Transverse colon (tissue), 4 donors: ENCODE measurements around the gene CD300A. TPM values are rescaled to one million over a fixed set of nuclear protein-coding genes. Genes with fewer than 3 reads are reported as not detected.
"Not testable (repeated sequence)": the region's sequence is repeated elsewhere in the genome, so short reads cannot be mapped to it uniquely, and the experiment has no call there.

ENCODE experiments used
- DNase-seq: peaks from one replicate; pipeline ENCODE4 v3.0.0-alpha.2; 2019
- H3K27ac ChIP-seq, 4 donors: fragments of 200-600 bp; sonication (generic); 2 replicates each; pipeline ENCODE4 v1.5.1; 2016 to 2018; ENCODE audit warnings: inconsistent platforms in 4 of 4
- H3K27me3 ChIP-seq: fragments of 200-600 bp; sonication (generic); 2 replicates; pipeline ENCODE4 v1.5.1; 2017; ENCODE audit warnings: inconsistent platforms
- H3K36me3 ChIP-seq, 4 donors: fragments of 200-600 bp; sonication (generic); 2 replicates each; pipeline ENCODE4 v1.5.1; 2017 to 2019; ENCODE audit warnings: inconsistent platforms in 4 of 4
- H3K4me1 ChIP-seq, 4 donors: fragments of 200-600 bp; sonication (generic); 2 replicates each; pipeline ENCODE4 v1.5.1; 2017 to 2020; ENCODE audit warnings: inconsistent platforms in 4 of 4
- H3K4me3 ChIP-seq, 4 donors: fragments of 200-600 bp; sonication (generic); 1 replicate in 1 of 4; 2 replicates in 3 of 4; pipeline versions ENCODE4 v1.5.1 to v1.6.1; 2017 to 2019; ENCODE audit warnings: inconsistent platforms in 4 of 4
- H3K9me3 ChIP-seq, 2 donors: fragments of 200-600 bp; sonication (generic); 2 replicates each; pipeline ENCODE4 v1.5.1; 2017 to 2019; ENCODE audit warnings: inconsistent platforms in 2 of 2
- CTCF ChIP-seq, 5 experiments: fragments of 200-600 bp in 3 of 5; fragments of 450-650 bp in 2 of 5; sonication (generic) in 3 of 5; IDR thresholded peaks; 1 replicate in 2 of 5; 2 replicates in 3 of 5; pipeline ENCODE4 v1.5.1; 2016 to 2017; ENCODE audit warnings: antibody characterized with exemption in 5 of 5, inconsistent platforms in 3 of 5, mild to moderate bottlenecking in 2 of 5, moderate library complexity in 1 of 5
- EP300 ChIP-seq: sonication (generic); formaldehyde crosslinking; IDR thresholded peaks from one replicate; pipeline ENCODE4 v1.6.1; 2017; ENCODE audit warnings: antibody characterized with exemption, low read depth
- POLR2A ChIP-seq: fragments of 450-650 bp; IDR thresholded peaks from one replicate; pipeline ENCODE4 v1.6.1; 2016; ENCODE audit warnings: antibody characterized with exemption, mild to moderate bottlenecking, moderate library complexity
- POLR2AphosphoS5 ChIP-seq, 3 donors: sonication (generic); formaldehyde crosslinking; IDR thresholded peaks; one replicate each; pipeline ENCODE4 v1.6.1; 2016; ENCODE audit warnings: antibody characterized with exemption in 3 of 3
- WGBS, 2 donors: methylation state at CpG; one replicate each; pipeline ENCODE4 v1.1.5; 2018; ENCODE audit warnings: low coverage in 1 of 2; 5-methylcytosine and 5-hydroxymethylcytosine counted together
- in situ Hi-C, 4 donors: fragments of 200-750 bp; cut with MboI; loops; one replicate each; pipeline versions ENCODE4 v1.15.0 to v1.15.1; 2017; ENCODE audit warnings: low sequenced_read_pairs in 3 of 4, low pct_ligation_motif_present in 1 of 4, low pct_unique_long_range_greater_than_20kb in 1 of 4
- intact Hi-C: fragments of 100-400 bp; cut with DNase I; formaldehyde crosslinking; loops from one replicate; pipeline ENCODE4 v1.15.1; 2023; ENCODE audit warnings: low total_unique reads
- total RNA-seq, 4 donors: library from RNA; depleted of rRNA; stranded (reverse); fragments of >200 nt; gene quantifications; one replicate each; pipeline ENCODE4 v1.1.0, GENCODE V29; 2016

Gene CD300A
- total RNA-seq, 4 donors from 2014 or later: 3.1 to 5.1 TPM; not detected in 2

- no peaks in the 10 kb centered on the region for H3K36me3 ChIP-seq
- H3K9me3 ChIP-seq: no peaks in the 10 kb centered on the region
- intact Hi-C loops (no loop called here), in situ Hi-C loops (no loop called here)
- no peak overlapping the region for H3K4me3 ChIP-seq
- 68% methylated on average over 3 of the region's 3 CpGs; no CpG with 5 or more reads in 1 of the 2 donors for WGBS, 2 donors
- no peaks in the 10 kb centered on the region for H3K4me1 ChIP-seq
- H3K27ac ChIP-seq: no peak overlapping the region
- H3K27me3 ChIP-seq: peaks cover 5% of the 10 kb centered on the region
- no peak for DNase-seq
- no peak for TF ChIP-seq EP300
These were observed 50.3 kb downstream of the CD300A start for GRCh38 chr17:74516561-74517328.

DNA sequence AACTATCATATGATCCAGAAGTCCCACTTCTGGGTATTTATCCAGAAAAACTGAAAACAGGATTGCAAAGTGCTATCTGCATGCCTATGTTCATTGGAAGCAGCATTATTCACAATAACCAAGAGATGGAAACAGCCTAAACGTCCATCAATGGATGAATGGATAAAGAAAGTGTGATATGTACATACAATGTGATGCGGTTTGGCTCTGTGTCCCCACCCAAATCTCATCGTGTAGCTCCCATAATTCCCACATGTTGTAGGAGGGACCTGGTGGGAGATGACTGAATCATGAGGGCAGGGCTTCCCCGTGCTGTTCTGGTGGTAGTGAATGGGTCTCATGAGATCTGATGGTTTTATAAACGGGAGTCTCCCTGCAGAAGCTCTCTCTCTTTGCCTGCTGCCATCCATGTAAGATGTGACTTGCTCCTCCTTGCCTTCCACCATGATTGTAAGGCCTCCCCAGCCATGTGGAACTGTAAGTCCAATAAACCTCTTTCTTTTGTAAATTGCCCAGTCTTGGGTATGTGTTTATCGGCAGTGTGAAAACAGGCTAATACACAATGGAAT is 52.1 kb downstream of the CD300A start:
- H3K36me3 ChIP-seq, H3K27ac ChIP-seq, in situ Hi-C loops, H3K4me1 ChIP-seq, H3K4me3 ChIP-seq, H3K9me3 ChIP-seq, DNase-seq, intact Hi-C loops, H3K27me3 ChIP-seq: not testable (repeated sequence)
- 82 to 84% methylated on average over 5 to 6 of the region's 6 CpGs for WGBS, 2 donors

DNA sequence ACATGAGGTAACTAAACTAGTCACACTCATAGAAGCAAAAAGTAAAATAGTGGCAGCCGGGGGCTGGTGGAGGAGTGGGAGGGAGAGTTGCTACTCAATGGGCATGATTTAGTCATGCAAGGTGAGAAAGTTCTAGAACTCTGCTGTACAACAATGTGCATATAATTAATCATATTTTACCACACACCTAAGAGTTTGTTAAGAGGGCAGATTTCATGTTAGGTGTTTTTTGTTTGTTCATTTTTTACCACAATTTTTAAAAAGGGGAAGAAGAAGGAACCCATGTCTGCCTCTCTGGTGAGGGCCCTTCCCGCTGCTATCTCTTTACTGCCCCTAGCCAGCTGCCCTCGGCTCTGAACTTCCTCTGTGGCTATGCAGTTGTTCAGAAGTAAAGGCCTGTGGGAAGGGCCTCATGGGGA is 53.6 kb downstream of the CD300A start:
- Histone ChIP-seq H3K4me1 (no peaks in the 10 kb centered on the region), H3K27ac (peak overlapping the region in 3 of 4 donors; percentile 10 to 46 (median 35)), H3K36me3 (no peaks in the 10 kb centered on the region), H3K9me3 (no peaks in the 10 kb centered on the region), H3K4me3 (no peak overlapping the region), H3K27me3 (no peaks in the 10 kb centered on the region)
- intact Hi-C loops (no loop called here), in situ Hi-C loops (no loop called here)
- whole genome bisulfite sequencing, 2 donors: 51 to 63% methylated on average over 3 of the region's 3 CpGs
- DNase-seq: peak; percentile 16
- TF ChIP-seq EP300 (no peak), POLR2AphosphoS5 (IDR thresholded peaks at IDR 0.05) (no peak), POLR2A (no peak), CTCF (IDR thresholded peaks at IDR 0.05) (no peak)

DNA sequence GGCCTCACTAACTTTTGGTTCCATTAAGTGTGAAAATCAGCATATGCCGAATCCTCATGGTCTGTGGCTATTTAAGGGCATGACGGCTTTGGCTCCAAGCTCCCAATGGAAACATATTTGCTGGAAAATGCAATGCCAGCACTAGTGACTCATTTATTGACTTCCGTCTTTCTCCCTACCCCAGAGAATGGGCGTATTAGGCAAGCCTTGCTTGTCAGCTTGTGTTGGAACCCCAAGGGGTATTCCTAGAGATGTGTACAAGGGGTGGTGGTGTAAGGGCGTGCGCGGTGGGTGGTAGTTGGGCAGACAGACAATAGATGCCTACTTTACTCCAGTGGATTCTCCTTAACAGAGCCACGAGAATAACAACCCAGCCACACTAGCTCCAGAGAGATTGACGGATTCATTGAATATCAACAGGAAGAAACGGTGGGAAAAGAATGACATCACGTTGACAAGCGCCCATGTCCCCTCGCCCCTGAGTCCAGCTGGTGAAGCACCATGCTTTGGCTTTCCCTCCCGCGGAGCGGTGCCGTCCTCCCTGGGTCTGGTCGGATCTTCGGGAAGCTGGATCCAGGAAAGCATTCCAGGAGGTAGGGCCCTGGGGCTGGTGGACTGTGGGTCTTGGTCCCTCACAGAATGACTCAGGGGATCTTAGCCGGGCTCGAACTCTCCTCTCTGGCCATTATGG is 54.5 kb downstream of the CD300A start:
- intact Hi-C loops: no loop called here
- Histone ChIP-seq H3K27me3 (no peaks in the 10 kb centered on the region), H3K27ac (peak overlapping the region; percentile 38 to 67 (median 40)), H3K4me3 (no peak overlapping the region), H3K9me3 (no peaks in the 10 kb centered on the region), H3K4me1 (no peaks in the 10 kb centered on the region), H3K36me3 (no peaks in the 10 kb centered on the region)
- TF ChIP-seq EP300: no peak
- TF ChIP-seq POLR2AphosphoS5 (IDR thresholded peaks at IDR 0.05): no peak
- TF ChIP-seq CTCF (IDR thresholded peaks at IDR 0.05): no peak
- TF ChIP-seq POLR2A: no peak
- DNase-seq: no peak
- in situ Hi-C loops: no loop called here
- WGBS, 2 donors: 78 to 90% methylated on average over 5 to 21 of the region's 21 CpGs

DNA sequence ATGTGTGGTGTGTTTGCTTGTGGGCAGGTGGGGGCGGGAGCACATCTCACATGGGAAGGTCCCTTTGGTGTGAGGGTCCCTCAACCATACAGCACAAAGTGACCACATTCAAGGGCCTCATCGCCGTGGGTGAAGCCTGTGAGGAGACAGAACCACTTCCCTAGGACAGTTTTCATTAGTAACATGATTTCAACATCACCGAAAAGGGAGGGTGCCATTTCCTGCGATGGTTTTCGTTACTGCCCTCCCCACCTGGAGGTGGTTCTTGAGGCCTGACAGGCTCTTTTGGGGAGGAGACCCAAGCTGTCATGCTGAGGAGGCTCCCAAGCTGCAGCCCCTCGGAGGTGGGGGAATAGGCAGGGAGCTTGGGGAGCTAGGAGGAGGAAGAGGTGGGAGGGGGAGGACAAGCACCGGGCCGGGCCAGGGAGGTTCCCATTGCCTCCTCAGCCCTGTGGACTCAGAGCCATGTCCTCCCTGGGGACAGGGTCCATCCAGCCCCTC is 55.3 kb downstream of the CD300A start:
- WGBS, 2 donors: 71% methylated on average over 9 of the region's 9 CpGs; no CpG with 5 or more reads in 1 of the 2 donors
- peak overlapping the region; percentile 38 to 67 (median 40) for H3K27ac ChIP-seq
- H3K4me1 ChIP-seq: no peaks in the 10 kb centered on the region
- no peak for TF ChIP-seq EP300
- in situ Hi-C loops: no loop called here
- no peak overlapping the region for H3K4me3 ChIP-seq
- H3K9me3 ChIP-seq: no peaks in the 10 kb centered on the region
- no peaks in the 10 kb centered on the region for H3K27me3 ChIP-seq
- H3K36me3 ChIP-seq: no peaks in the 10 kb centered on the region
- intact Hi-C loops: no loop called here
- DNase-seq: no peak
